Activated CD4-positive, alpha-beta T cell treated with anti-CD3 and anti-CD28 coated beads, Interleukin-2, amount 10 ng/mL, durations not matched to agents 24 days and 14 days (primary cell): ENCODE results near the gene SEMA7A. TPM values are rescaled to one million over a fixed set of nuclear protein-coding genes. Genes with fewer than 3 reads are reported as not detected.
"Not testable (repeated sequence)": the region's sequence is repeated elsewhere in the genome, so short reads cannot be mapped to it uniquely, and the experiment has no call there.

Source experiments
- DNase-seq: peaks from one replicate; pipeline ENCODE4 v3.0.0; 2022
- H3K27ac Mint-ChIP-seq: one replicate; pipeline ENCODE4 v1.8.0; 2022; ENCODE audit warnings: mild to moderate bottlenecking, mixed read lengths
- H3K27me3 Mint-ChIP-seq: one replicate; pipeline ENCODE4 v1.8.0; 2022; ENCODE audit warnings: mixed read lengths
- H3K36me3 Mint-ChIP-seq: one replicate; pipeline ENCODE4 v1.8.0; 2022; ENCODE audit warnings: low read depth, mild to moderate bottlenecking, mixed read lengths
- H3K4me1 Mint-ChIP-seq: one replicate; pipeline ENCODE4 v1.8.0; 2021; ENCODE audit warnings: mixed read lengths
- H3K4me3 Mint-ChIP-seq: one replicate; pipeline ENCODE4 v1.8.0; 2022; ENCODE audit warnings: mild to moderate bottlenecking, moderate library complexity, mixed read lengths
- H3K9me3 Mint-ChIP-seq: one replicate; pipeline ENCODE4 v1.8.0; 2021; ENCODE audit warnings: mixed read lengths
- intact Hi-C: fragments of 100-400 bp; cut with micrococcal nuclease; formaldehyde crosslinking; loops from one replicate; pipeline ENCODE4 v1.15.1; 2023
- total RNA-seq: library from RNA; stranded (reverse); gene quantifications from 2 replicates; pipeline ENCODE4 v1.2.3, GENCODE V29; 2022

SEMA7A gene, protein sequence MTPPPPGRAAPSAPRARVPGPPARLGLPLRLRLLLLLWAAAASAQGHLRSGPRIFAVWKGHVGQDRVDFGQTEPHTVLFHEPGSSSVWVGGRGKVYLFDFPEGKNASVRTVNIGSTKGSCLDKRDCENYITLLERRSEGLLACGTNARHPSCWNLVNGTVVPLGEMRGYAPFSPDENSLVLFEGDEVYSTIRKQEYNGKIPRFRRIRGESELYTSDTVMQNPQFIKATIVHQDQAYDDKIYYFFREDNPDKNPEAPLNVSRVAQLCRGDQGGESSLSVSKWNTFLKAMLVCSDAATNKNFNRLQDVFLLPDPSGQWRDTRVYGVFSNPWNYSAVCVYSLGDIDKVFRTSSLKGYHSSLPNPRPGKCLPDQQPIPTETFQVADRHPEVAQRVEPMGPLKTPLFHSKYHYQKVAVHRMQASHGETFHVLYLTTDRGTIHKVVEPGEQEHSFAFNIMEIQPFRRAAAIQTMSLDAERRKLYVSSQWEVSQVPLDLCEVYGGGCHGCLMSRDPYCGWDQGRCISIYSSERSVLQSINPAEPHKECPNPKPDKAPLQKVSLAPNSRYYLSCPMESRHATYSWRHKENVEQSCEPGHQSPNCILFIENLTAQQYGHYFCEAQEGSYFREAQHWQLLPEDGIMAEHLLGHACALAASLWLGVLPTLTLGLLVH
- 88.0 and 89.6 TPM in 2 replicates for total RNA-seq

DNA sequence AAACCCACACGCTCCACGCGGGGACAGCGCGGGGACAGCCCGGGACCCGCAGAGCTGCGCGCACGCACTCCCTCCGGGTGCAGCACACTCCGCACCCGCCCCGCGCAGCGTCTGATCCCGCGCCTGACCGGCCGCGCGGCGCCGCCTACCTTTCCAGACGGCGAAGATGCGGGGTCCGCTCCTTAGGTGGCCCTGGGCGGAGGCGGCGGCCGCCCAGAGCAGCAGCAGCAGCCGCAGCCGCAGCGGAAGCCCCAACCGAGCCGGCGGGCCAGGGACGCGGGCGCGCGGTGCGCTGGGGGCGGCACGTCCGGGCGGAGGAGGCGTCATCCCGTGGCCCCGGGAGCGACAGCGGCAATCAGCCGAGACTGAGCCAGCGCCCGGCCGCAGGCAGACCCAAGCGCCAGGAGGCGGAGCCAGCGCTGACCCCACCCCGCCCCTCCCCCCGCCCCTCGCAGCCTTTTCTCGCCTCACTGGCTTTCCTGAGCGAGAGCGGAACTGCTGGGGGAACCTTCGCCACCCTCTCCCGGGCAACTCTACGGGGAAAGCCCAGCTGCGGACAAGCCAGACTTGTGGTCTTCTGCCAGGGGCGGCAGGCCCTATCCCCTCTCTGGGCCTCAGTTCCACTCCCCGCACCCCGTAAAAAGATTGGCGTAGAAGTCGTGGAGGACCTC lies at the start of gene SEMA7A:
Gene SEMA7A (minus strand): TSS at position 367 of the 671 bp plus-strand sequence. CDS start 40 bp downstream, at position 327.
- Mint-ChIP-seq H3K4me1 (peaks cover 72% of the 10 kb centered on the region), H3K27me3 (no peaks in the 10 kb centered on the region), H3K27ac (peak within 1 kb of the TSS; percentile 86), H3K9me3 (no peaks in the 10 kb centered on the region), H3K4me3 (peak within 1 kb of the TSS; percentile 95), H3K36me3 (peaks cover 27% of the 10 kb centered on the region)
- DNase-seq = peak; percentile 96
- intact Hi-C loops = loop anchor here (1.0 to 10.0 kb wide), 3 partner anchors 33 to 111 kb away; partner anchors contain the start of gene ARID3B

DNA sequence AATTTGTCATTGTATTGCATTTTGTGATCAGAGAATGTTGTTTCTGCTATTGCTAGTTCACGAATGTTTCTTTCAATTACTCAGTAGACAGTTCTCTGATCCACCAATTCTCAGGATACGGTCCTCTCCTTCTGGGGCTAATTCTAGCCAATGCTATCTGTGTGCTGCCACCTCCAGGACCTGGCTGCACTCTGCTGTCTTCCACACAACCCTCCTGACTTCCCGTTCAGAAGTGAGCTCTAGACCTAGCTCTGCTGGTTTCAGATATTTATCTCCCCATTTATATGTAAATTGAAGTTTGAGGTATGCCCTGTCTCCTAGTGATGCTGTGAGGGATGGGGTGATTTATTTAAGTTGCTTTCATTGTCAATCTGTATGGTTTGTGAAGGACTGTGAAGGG lies 48.9 kb upstream of the SEMA7A start:
- Mint-ChIP-seq H3K27ac (no peak overlapping the region), H3K4me1 (no peaks in the 10 kb centered on the region), H3K9me3 (no peaks in the 10 kb centered on the region), H3K36me3 (peaks cover 2% of the 10 kb centered on the region), H3K27me3 (no peaks in the 10 kb centered on the region), H3K4me3 (no peak overlapping the region)
- no peak for DNase-seq
- intact Hi-C loops = no loop called here

DNA sequence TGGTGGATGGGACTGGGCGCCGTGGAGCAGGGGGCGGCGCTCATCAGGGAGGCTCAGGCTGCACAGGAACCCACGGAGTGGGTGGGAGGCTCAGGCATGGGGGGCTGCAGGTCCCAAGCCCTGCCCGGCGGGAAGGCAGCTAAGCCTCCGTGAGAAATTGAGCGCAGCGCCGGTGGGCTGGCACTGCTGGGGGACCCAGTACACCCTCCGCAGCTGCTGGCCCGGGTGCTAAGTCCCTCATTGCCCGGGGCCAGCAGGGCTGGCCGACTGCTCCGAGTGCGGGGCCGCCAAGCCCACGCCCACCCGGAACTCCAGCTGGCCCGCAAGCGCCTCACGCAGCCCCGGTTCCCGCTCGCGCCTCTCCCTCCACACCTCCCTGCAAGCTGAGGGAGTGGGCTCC lies 46.6 kb upstream of the SEMA7A start:
- H3K4me3 Mint-ChIP-seq, H3K9me3 Mint-ChIP-seq, H3K27ac Mint-ChIP-seq, intact Hi-C loops, DNase-seq, H3K36me3 Mint-ChIP-seq, H3K27me3 Mint-ChIP-seq, H3K4me1 Mint-ChIP-seq: not testable (repeated sequence)

DNA sequence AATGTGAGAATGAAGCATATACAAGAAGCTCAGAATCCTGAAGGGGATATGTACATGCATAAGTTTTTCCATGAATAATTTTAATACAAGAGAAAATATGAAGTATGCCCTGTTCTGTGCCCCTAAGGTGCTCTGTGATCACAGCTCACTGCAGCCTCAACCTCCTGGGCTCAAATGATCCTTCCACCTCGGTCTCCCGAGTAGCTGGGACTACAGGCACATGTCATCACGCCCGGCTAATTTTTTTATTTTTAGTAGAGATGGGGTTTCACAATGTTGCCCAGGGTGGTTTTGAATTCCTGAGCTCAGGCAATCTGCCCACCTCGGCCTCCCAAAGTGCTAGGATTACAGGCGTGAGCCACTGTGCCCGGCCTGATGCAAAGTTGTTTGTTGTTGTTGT lies 37.9 kb upstream of the SEMA7A start:
- H3K27ac Mint-ChIP-seq, intact Hi-C loops, H3K4me1 Mint-ChIP-seq, H3K9me3 Mint-ChIP-seq, DNase-seq, H3K4me3 Mint-ChIP-seq, H3K27me3 Mint-ChIP-seq: not testable (repeated sequence)
- peaks cover 11% of the 10 kb centered on the region for H3K36me3 Mint-ChIP-seq

DNA sequence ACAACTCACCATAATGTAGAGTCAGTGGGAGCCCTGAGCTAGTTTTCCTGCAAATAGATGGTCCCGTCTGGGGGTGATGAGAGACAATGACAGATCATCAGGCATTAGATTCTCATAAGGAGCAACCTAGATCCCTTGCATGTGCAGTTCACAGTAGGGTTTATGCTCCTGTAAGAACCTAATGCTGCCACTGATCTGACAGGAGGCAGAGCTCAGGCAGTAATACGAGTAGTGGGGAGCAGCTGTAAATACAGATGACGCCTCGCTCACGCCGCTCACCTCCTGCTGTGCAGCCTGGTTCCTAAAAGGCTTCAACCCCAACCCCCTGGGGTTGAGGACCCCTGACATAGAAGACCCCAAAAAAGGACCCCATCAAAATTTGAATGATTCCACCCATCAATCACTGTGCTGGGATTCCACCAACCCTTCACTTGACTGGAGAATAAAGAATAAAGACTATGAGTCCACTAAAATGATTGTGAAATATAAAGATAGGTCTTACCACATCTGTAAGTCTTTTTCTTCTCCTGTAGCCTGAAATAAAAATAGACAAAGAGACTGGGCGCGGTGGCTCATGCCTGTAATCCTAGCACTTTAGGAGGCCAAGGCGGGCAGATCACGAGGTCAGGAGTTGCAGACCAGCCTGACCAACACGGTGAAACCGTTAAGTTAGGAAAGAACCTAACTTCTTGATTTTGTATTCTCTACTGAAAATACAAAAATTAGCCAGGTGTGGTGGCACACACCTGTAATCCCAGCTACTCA lies 37.1 kb upstream of the SEMA7A start:
- Mint-ChIP-seq H3K27me3 (no peaks in the 10 kb centered on the region), H3K36me3 (peaks cover 11% of the 10 kb centered on the region), H3K4me3 (no peak overlapping the region), H3K4me1 (peaks cover under 1% of the 10 kb centered on the region), H3K27ac (no peak overlapping the region), H3K9me3 (no peaks in the 10 kb centered on the region)
- no peak for DNase-seq
- intact Hi-C loops = no loop called here

DNA sequence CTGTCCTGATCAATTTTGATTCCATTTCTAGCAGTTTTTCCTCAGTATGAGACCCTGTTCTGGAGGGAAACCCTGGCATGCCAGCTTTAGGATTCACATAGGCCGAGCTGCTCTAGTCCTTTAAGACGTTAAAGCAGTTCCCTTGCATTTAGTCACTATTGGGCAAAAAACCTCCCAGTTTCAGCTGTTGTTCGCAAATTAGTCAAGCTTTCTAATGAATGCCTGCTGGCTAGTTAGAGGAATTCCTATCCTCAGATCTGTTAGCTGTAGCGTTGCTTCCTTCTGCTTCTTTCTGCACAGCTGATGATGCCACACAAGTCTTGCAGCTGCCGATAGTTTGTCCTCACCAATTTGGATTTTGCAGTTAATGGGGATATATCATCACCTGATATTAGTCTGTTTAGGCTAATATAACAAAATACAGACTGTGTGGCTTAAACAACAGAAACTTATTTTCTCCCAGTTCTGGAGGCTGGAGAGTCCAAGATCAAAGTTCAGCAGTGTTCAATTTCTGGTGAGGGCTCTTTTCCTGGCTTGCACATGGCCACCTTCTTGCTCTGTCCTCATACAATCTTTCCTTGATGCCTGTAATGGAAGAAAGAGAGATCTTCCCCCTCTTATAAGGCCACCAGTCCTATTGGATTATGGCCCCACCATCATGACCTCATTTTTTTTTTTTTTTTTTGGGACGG lies 34.7 kb upstream of the SEMA7A start:
- peaks cover 18% of the 10 kb centered on the region for H3K4me1 Mint-ChIP-seq
- intact Hi-C loops = no loop called here
- no peak for DNase-seq
- H3K4me3 Mint-ChIP-seq = no peak overlapping the region
- no peak overlapping the region for H3K27ac Mint-ChIP-seq
- no peaks in the 10 kb centered on the region for H3K27me3 Mint-ChIP-seq
- H3K36me3 Mint-ChIP-seq = peaks cover 17% of the 10 kb centered on the region
- peaks cover 4% of the 10 kb centered on the region for H3K9me3 Mint-ChIP-seq

DNA sequence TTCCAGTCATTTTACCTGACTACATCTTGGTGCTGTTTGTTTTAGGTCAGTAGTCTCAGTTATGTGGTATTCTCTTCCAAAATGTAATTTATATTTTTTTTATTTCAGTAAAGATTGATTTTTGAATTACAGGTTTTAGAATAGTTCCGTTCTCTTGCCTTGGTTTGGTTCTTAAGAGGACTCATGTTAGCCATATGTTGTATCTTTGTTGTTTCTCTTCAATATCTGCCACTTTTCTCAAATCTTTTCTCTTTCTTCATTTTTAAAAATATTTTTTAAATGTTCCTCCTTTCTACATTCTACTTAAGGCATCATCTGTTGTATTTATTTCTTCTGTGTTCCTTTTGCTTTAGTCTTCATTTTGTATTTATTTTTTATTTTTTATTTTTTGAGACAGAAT lies 32.8 kb upstream of the SEMA7A start:
- Mint-ChIP-seq H3K27ac (no peak overlapping the region), H3K27me3 (no peaks in the 10 kb centered on the region), H3K4me3 (no peak overlapping the region), H3K9me3 (peaks cover 7% of the 10 kb centered on the region), H3K4me1 (peaks cover 32% of the 10 kb centered on the region), H3K36me3 (peaks cover 17% of the 10 kb centered on the region)
- DNase-seq = no peak
- intact Hi-C loops = no loop called here

DNA sequence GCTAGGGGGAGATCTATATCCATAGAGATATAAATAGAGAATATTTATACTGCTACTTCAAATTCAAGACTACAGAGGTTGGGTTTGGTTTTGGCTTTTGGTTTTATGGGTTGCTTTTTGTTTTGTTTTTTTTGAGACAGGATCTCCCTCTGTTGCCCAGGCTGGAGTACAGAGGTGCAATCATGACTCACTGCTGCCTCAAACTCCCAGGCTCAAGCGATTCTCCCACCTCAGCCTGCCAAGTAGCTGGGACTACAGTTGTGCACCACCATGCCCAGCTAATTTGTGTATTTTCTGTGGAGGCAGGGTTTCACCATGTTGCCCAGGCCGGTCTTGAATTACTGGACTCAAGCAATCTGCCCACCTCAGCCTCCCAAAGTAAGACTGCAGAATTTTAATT lies 31.1 kb upstream of the SEMA7A start:
- Mint-ChIP-seq H3K27ac (peak overlapping the region; percentile 9), H3K9me3 (peaks cover 7% of the 10 kb centered on the region), H3K27me3 (no peaks in the 10 kb centered on the region), H3K36me3 (peaks cover 20% of the 10 kb centered on the region), H3K4me1 (peaks cover 37% of the 10 kb centered on the region), H3K4me3 (no peak overlapping the region)
- intact Hi-C loops = loop anchor here (5.0 kb wide), 1 partner anchor 317 kb away; the partner anchor contains the start of gene CSK
- no peak for DNase-seq

DNA sequence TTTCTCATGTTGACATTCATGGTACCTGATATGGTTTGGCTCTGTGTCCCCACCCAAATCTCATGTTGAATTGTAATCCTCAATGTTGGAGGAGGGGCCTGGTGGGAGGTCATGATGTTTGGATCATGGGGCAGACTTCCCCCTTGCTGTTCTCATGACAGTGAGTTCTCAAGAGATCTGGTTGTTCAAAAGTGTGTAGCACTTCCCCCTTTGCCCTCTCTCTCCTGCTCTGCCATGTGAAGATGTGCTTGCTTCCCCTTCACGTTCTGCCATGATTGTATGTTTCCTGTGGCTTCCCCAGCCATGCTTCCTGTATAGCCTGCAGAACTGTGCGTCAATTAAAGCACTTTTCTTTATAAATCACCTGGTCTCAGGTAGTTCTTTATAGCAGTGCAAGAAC lies 30.5 kb upstream of the SEMA7A start:
- intact Hi-C loops = loop anchor here (5.0 kb wide), 1 partner anchor 318 kb away; the partner anchor contains the start of gene CSK
- H3K27ac Mint-ChIP-seq = peak overlapping the region; percentile 23
- no peak for DNase-seq
- peaks cover 7% of the 10 kb centered on the region for H3K9me3 Mint-ChIP-seq
- H3K4me3 Mint-ChIP-seq = no peak overlapping the region
- H3K4me1 Mint-ChIP-seq = peaks cover 37% of the 10 kb centered on the region
- H3K36me3 Mint-ChIP-seq = peaks cover 18% of the 10 kb centered on the region
- no peaks in the 10 kb centered on the region for H3K27me3 Mint-ChIP-seq

DNA sequence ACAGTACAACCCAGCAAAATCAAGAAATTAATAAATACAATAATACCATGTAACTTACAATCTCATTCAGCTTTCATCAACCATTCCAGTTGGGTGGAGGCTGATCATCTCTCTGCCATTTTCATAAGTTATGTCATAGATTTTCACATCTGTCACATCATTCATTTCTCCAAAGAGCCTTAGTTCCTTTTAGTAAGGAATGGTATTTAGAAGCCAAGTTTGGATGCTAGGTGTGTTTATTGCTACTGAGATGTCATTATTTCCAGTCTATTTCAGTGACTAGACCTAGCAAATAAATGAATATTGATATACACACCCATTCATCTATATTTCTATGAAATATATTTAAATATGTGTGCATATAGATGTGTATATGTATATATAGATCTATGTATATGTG lies 29.9 kb upstream of the SEMA7A start:
- peaks cover 39% of the 10 kb centered on the region for H3K4me1 Mint-ChIP-seq

DNA sequence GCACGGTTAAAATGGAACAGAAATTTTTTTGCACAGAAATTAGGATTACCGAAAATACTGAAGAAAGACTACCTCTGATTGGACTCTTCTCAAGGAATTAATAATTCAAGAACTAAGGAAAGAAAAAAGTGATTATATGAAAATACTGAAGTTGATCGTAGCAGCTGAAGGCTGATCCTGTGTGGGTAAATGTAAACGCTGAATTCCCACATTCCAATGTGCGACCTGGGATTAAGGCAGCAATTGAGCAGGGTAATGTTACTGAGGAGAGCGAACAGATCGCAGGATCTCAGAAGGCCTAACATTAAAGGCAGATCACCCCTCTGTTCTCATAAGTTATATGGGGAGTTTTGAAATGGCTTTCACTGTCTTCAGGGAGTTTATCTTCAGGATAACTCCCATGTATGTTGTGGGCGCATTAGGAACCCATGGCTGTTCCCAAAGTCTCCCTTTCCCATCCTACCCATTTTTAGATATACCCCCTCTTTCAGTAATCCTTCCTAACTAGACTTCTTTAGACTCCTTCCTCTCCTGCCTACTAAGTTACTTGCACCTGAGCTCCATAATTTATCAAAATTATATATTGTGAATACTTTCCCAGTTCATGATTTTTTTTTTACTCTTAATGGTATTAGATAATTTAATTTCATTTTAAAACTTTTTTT lies 28.2 kb upstream of the SEMA7A start:
- Mint-ChIP-seq H3K4me3 (peak overlapping the region; percentile 94), H3K9me3 (peaks cover 7% of the 10 kb centered on the region), H3K36me3 (peaks cover 20% of the 10 kb centered on the region), H3K27ac (peak overlapping the region; percentile 94), H3K27me3 (no peaks in the 10 kb centered on the region), H3K4me1 (peaks cover 39% of the 10 kb centered on the region)
- no peak for DNase-seq
- intact Hi-C loops = loop anchor here (1.0 to 5.0 kb wide), 7 partner anchors 23 to 320 kb away; partner anchors contain the start of genes CLK3 and CSK

More for the DNA sequence above, 29.9 kb upstream of the SEMA7A start:
- Mint-ChIP-seq H3K4me3 (peak overlapping the region; percentile 32), H3K36me3 (peaks cover 18% of the 10 kb centered on the region), H3K27ac (no peak overlapping the region), H3K9me3 (peaks cover 7% of the 10 kb centered on the region), H3K27me3 (no peaks in the 10 kb centered on the region)
- no peak for DNase-seq
- intact Hi-C loops = loop anchor here (5.0 kb wide), 1 partner anchor 319 kb away; the partner anchor contains the start of gene CSK
